Measurements from ENCODE around the gene DUSP12. TPM values are rescaled to one million over a fixed set of nuclear protein-coding genes. Genes with fewer than 3 reads are reported as not detected.

The DUSP12 gene
- total RNA-seq: 10 to 100 TPM; 12.0 to 16.7 TPM

- H3K9me3 Mint-ChIP-seq: no peaks in the 10 kb centered on the region
- ATAC-seq (replicated peaks): peak; percentile 93
- H3K36me3 Mint-ChIP-seq (ENCODE audit: low read depth): peaks cover 47% of the 10 kb centered on the region
- peaks cover 4% of the 10 kb centered on the region for H3K27me3 Mint-ChIP-seq
- peaks cover 28% of the 10 kb centered on the region for H3K4me1 Mint-ChIP-seq
- peak within 1 kb of the TSS; percentile 99 for H3K4me3 Mint-ChIP-seq
- H3K27ac Mint-ChIP-seq: peak within 1 kb of the TSS; percentile 96
Observed at GRCh38 chr1:161749509-161750407, at the start of gene DUSP12. TSS of gene DUSP12 (plus strand) at chr1:161749786. CDS start at chr1:161749802, 16 bp downstream.

GRCh38 chr1:161702250-161702649 lies 47.3 kb upstream of the DUSP12 start:
- H3K4me3 Mint-ChIP-seq: no peak overlapping the region
- no peaks in the 10 kb centered on the region for H3K36me3 Mint-ChIP-seq (ENCODE audit: low read depth)
- peaks cover 3% of the 10 kb centered on the region for H3K27me3 Mint-ChIP-seq
- no peak overlapping the region for H3K27ac Mint-ChIP-seq
- ATAC-seq (replicated peaks): no peak
- H3K9me3 Mint-ChIP-seq: no peaks in the 10 kb centered on the region
- no peaks in the 10 kb centered on the region for H3K4me1 Mint-ChIP-seq

- H3K9me3 Mint-ChIP-seq: no peaks in the 10 kb centered on the region
- H3K4me3 Mint-ChIP-seq: no peak overlapping the region
Observed at GRCh38 chr1:161705537-161705936, 44.0 kb upstream of the DUSP12 start.

GRCh38 chr1:161706113-161706481 lies 43.5 kb upstream of the DUSP12 start:
- H3K27me3 Mint-ChIP-seq: peaks cover 7% of the 10 kb centered on the region
- ATAC-seq (replicated peaks): peak; percentile 39
- H3K4me3 Mint-ChIP-seq: no peak overlapping the region
- H3K36me3 Mint-ChIP-seq (ENCODE audit: low read depth): no peaks in the 10 kb centered on the region
- H3K4me1 Mint-ChIP-seq: no peaks in the 10 kb centered on the region
- no peaks in the 10 kb centered on the region for H3K9me3 Mint-ChIP-seq
- H3K27ac Mint-ChIP-seq: no peak overlapping the region

More at GRCh38 chr1:161705537-161705936, 44.0 kb upstream of the DUSP12 start:
- Mint-ChIP-seq H3K27ac (no peak overlapping the region), H3K36me3 (ENCODE audit: low read depth) (no peaks in the 10 kb centered on the region), H3K4me1 (no peaks in the 10 kb centered on the region), H3K27me3 (peaks cover 7% of the 10 kb centered on the region)
- ATAC-seq (replicated peaks): no peak

GRCh38 chr1:161706482-161707347 lies 42.9 kb upstream of the DUSP12 start, which contains the start of gene FCRLA:
TSS of gene FCRLA (plus strand) at chr1:161707229. CDS start at chr1:161707265, 36 bp downstream.
- no peaks in the 10 kb centered on the region for H3K36me3 Mint-ChIP-seq (ENCODE audit: low read depth)
- no peak within 1 kb of the TSS for H3K27ac Mint-ChIP-seq
- no peaks in the 10 kb centered on the region for H3K4me1 Mint-ChIP-seq
- peak; percentile 90 for ATAC-seq (replicated peaks)
- H3K27me3 Mint-ChIP-seq: peaks cover 7% of the 10 kb centered on the region
- H3K9me3 Mint-ChIP-seq: no peaks in the 10 kb centered on the region
- H3K4me3 Mint-ChIP-seq: no peak within 1 kb of the TSS

- H3K27me3 Mint-ChIP-seq: peaks cover 13% of the 10 kb centered on the region
- H3K27ac Mint-ChIP-seq: no peak overlapping the region
- H3K4me3 Mint-ChIP-seq: no peak overlapping the region
- H3K36me3 Mint-ChIP-seq (ENCODE audit: low read depth): no peaks in the 10 kb centered on the region
- no peaks in the 10 kb centered on the region for H3K9me3 Mint-ChIP-seq
- H3K4me1 Mint-ChIP-seq: no peaks in the 10 kb centered on the region
- ATAC-seq (replicated peaks): no peak
Observed at GRCh38 chr1:161707503-161707902, 42.1 kb upstream of the DUSP12 start.

GRCh38 chr1:161709373-161709772 lies 40.2 kb upstream of the DUSP12 start:
- H3K4me1 Mint-ChIP-seq: no peaks in the 10 kb centered on the region
- ATAC-seq (replicated peaks): no peak
- H3K27ac Mint-ChIP-seq: no peak overlapping the region
- H3K36me3 Mint-ChIP-seq (ENCODE audit: low read depth): no peaks in the 10 kb centered on the region
- H3K27me3 Mint-ChIP-seq: peaks cover 13% of the 10 kb centered on the region
- no peaks in the 10 kb centered on the region for H3K9me3 Mint-ChIP-seq
- no peak overlapping the region for H3K4me3 Mint-ChIP-seq

GRCh38 chr1:161710560-161710959 lies 39.0 kb upstream of the DUSP12 start:
- ATAC-seq (replicated peaks): no peak
- Mint-ChIP-seq H3K27me3 (peaks cover 16% of the 10 kb centered on the region), H3K4me1 (no peaks in the 10 kb centered on the region), H3K4me3 (no peak overlapping the region), H3K9me3 (no peaks in the 10 kb centered on the region), H3K36me3 (ENCODE audit: low read depth) (no peaks in the 10 kb centered on the region), H3K27ac (no peak overlapping the region)

GRCh38 chr1:161718559-161719324 lies 30.8 kb upstream of the DUSP12 start:
- Mint-ChIP-seq H3K27ac (no peak overlapping the region), H3K4me1 (peaks cover 12% of the 10 kb centered on the region), H3K9me3 (no peaks in the 10 kb centered on the region), H3K36me3 (ENCODE audit: low read depth) (no peaks in the 10 kb centered on the region), H3K4me3 (no peak overlapping the region), H3K27me3 (peaks cover 9% of the 10 kb centered on the region)
- no peak for ATAC-seq (replicated peaks)

GRCh38 chr1:161719325-161719611 lies 30.3 kb upstream of the DUSP12 start:
- no peak overlapping the region for H3K4me3 Mint-ChIP-seq
- peaks cover 12% of the 10 kb centered on the region for H3K27me3 Mint-ChIP-seq
- no peaks in the 10 kb centered on the region for H3K9me3 Mint-ChIP-seq
- H3K27ac Mint-ChIP-seq: no peak overlapping the region
- peaks cover 12% of the 10 kb centered on the region for H3K4me1 Mint-ChIP-seq
- ATAC-seq (replicated peaks): peak; percentile 74
- no peaks in the 10 kb centered on the region for H3K36me3 Mint-ChIP-seq (ENCODE audit: low read depth)

- peaks cover 15% of the 10 kb centered on the region for H3K27me3 Mint-ChIP-seq
- H3K9me3 Mint-ChIP-seq: no peaks in the 10 kb centered on the region
- H3K36me3 Mint-ChIP-seq (ENCODE audit: low read depth): no peaks in the 10 kb centered on the region
- H3K27ac Mint-ChIP-seq: no peak overlapping the region
- H3K4me3 Mint-ChIP-seq: no peak overlapping the region
- peaks cover 12% of the 10 kb centered on the region for H3K4me1 Mint-ChIP-seq
- ATAC-seq (replicated peaks): no peak
Observed at GRCh38 chr1:161720422-161720821, 29.2 kb upstream of the DUSP12 start.

GRCh38 chr1:161720956-161721737 lies 28.4 kb upstream of the DUSP12 start, which contains the start of gene FCRLB:
TSS of gene FCRLB (plus strand) at chr1:161721544. CDS start at chr1:161722673, 1,129 bp downstream.
- Mint-ChIP-seq H3K27ac (no peak within 1 kb of the TSS), H3K4me1 (peaks cover 17% of the 10 kb centered on the region), H3K36me3 (ENCODE audit: low read depth) (no peaks in the 10 kb centered on the region), H3K27me3 (peaks cover 16% of the 10 kb centered on the region), H3K9me3 (no peaks in the 10 kb centered on the region), H3K4me3 (no peak within 1 kb of the TSS)
- ATAC-seq (replicated peaks): no peak

- H3K27ac Mint-ChIP-seq: no peak overlapping the region
- H3K4me1 Mint-ChIP-seq: peaks cover 18% of the 10 kb centered on the region
- ATAC-seq (replicated peaks): peak; percentile 68
- peaks cover 16% of the 10 kb centered on the region for H3K27me3 Mint-ChIP-seq
- H3K9me3 Mint-ChIP-seq: no peaks in the 10 kb centered on the region
- H3K36me3 Mint-ChIP-seq (ENCODE audit: low read depth): no peaks in the 10 kb centered on the region
- no peak overlapping the region for H3K4me3 Mint-ChIP-seq
Observed at GRCh38 chr1:161721738-161722343, 27.7 kb upstream of the DUSP12 start.

Data from activated T-helper 17 cell treated with anti-CD3 and anti-CD28 coated beads, Interleukin-2, amount 50 U/mL, for 72 hours (primary cell).